Glutamatergic neuron (in vitro differentiated cells): ENCODE measurements around the gene FAM149A. TPM values are rescaled to one million over a fixed set of nuclear protein-coding genes. Genes with fewer than 3 reads are reported as not detected.

Experiments
- DNase-seq: peaks from one replicate; pipeline ENCODE4 v3.0.0; 2022
- H3K27ac Mint-ChIP-seq: one replicate; pipeline ENCODE4 v1.8.0; 2020; ENCODE audit warnings: mild to moderate bottlenecking, mixed read lengths, inconsistent platforms; ENCODE audit not compliant: unreplicated experiment
- H3K27me3 Mint-ChIP-seq: one replicate; pipeline ENCODE4 v1.8.0; 2020; ENCODE audit warnings: mild to moderate bottlenecking, moderate library complexity, mixed read lengths, inconsistent platforms; ENCODE audit not compliant: unreplicated experiment
- H3K36me3 Mint-ChIP-seq: one replicate; pipeline ENCODE4 v1.8.0; 2020; ENCODE audit warnings: mild to moderate bottlenecking, mixed read lengths, inconsistent platforms; ENCODE audit not compliant: unreplicated experiment
- H3K4me1 Mint-ChIP-seq: one replicate; pipeline ENCODE4 v1.8.0; 2020; ENCODE audit warnings: mild to moderate bottlenecking, low read depth, mixed read lengths, inconsistent platforms; ENCODE audit not compliant: unreplicated experiment
- H3K4me3 Mint-ChIP-seq: one replicate; pipeline ENCODE4 v1.8.0; 2020; ENCODE audit warnings: mild to moderate bottlenecking, mixed read lengths, inconsistent platforms; ENCODE audit not compliant: unreplicated experiment
- H3K9me3 Mint-ChIP-seq: one replicate; pipeline ENCODE4 v1.8.0; 2020; ENCODE audit warnings: mild to moderate bottlenecking, moderate library complexity, mixed read lengths, inconsistent platforms; ENCODE audit not compliant: unreplicated experiment
- CTCF ChIP-seq: fragments of 200-600 bp; sonication (generic); IDR thresholded peaks from one replicate; pipeline ENCODE4 v1.5.0; 2021; ENCODE audit not compliant: partially characterized antibody, unreplicated experiment
- total RNA-seq: library from RNA; stranded (reverse); fragmentation: NEBNext Ultra II Directional; extraction: Animal tissue kit (Norgen Biotek cat#: 25700); gene quantifications from one replicate; pipeline ENCODE4 v1.2.1, GENCODE V29; 2021; ENCODE audit not compliant: unreplicated experiment

Gene FAM149A
- total RNA-seq, 1 donor from 2014 or later = 6.8 TPM

GRCh38 chr4:186067757-186068385 lies 36.6 kb upstream of the FAM149A start:
- Mint-ChIP-seq H3K4me3 (no peak overlapping the region), H3K9me3 (peaks cover 1% of the 10 kb centered on the region), H3K27me3 (no peaks in the 10 kb centered on the region), H3K27ac (no peak overlapping the region), H3K36me3 (no peaks in the 10 kb centered on the region), H3K4me1 (no peaks in the 10 kb centered on the region)
- DNase-seq = no peak
- no peak for TF ChIP-seq CTCF

GRCh38 chr4:186068581-186069348 lies 35.7 kb upstream of the FAM149A start, which contains the start of gene TLR3:
TSS of gene TLR3 (plus strand) at chr4:186069156. CDS start at chr4:186076620, 7,464 bp downstream.
- Mint-ChIP-seq H3K27ac (no peak within 1 kb of the TSS), H3K4me1 (no peaks in the 10 kb centered on the region), H3K36me3 (no peaks in the 10 kb centered on the region), H3K27me3 (no peaks in the 10 kb centered on the region), H3K4me3 (no peak within 1 kb of the TSS), H3K9me3 (peaks cover 1% of the 10 kb centered on the region)
- no peak for DNase-seq
- TF ChIP-seq CTCF = no peak

- no peak for TF ChIP-seq CTCF
- Mint-ChIP-seq H3K4me3 (no peak overlapping the region), H3K9me3 (peaks cover 1% of the 10 kb centered on the region), H3K27ac (no peak overlapping the region), H3K4me1 (no peaks in the 10 kb centered on the region), H3K36me3 (no peaks in the 10 kb centered on the region), H3K27me3 (no peaks in the 10 kb centered on the region)
- no peak for DNase-seq
Measured at GRCh38 chr4:186069729-186070128, 34.8 kb upstream of the FAM149A start.

GRCh38 chr4:186072516-186072915 lies 32.0 kb upstream of the FAM149A start:
- no peaks in the 10 kb centered on the region for H3K36me3 Mint-ChIP-seq
- TF ChIP-seq CTCF = no peak
- no peak overlapping the region for H3K27ac Mint-ChIP-seq

GRCh38 chr4:186074189-186074588 lies 30.3 kb upstream of the FAM149A start:
- no peaks in the 10 kb centered on the region for H3K27me3 Mint-ChIP-seq
- no peak overlapping the region for H3K4me3 Mint-ChIP-seq
- H3K36me3 Mint-ChIP-seq = no peaks in the 10 kb centered on the region
- DNase-seq = no peak
- H3K4me1 Mint-ChIP-seq = peaks cover 1% of the 10 kb centered on the region
- no peak overlapping the region for H3K27ac Mint-ChIP-seq
- no peaks in the 10 kb centered on the region for H3K9me3 Mint-ChIP-seq
- no peak for TF ChIP-seq CTCF

More at GRCh38 chr4:186072516-186072915, 32.0 kb upstream of the FAM149A start:
- DNase-seq = no peak
- Mint-ChIP-seq H3K9me3 (no peaks in the 10 kb centered on the region), H3K4me3 (no peak overlapping the region), H3K27me3 (no peaks in the 10 kb centered on the region), H3K4me1 (no peaks in the 10 kb centered on the region)
